Measurements from ENCODE around the gene RFX7.
"Not testable (repeated sequence)": the region's sequence is repeated elsewhere in the genome, so short reads cannot be mapped to it uniquely, and the experiment has no call there.

Gene RFX7

DNA sequence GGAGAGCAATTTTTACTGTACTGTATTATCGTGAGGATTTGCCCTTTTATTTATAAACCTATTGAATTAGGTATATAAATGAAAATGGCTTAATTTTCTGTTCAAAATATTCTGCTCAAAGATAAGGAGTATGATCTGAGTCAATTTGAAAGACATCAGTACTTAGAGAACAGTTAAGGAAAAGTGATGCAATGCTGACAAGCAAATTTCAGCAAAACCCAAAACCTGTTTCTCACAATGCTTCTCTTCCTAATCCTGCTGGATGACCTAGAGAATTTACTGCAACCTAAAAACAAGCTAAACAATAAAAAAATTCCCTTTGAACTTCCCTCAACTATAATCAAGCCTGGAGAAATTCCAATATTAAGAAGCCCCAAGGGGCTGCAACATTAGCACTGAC lies 82.7 kb downstream of the RFX7 start:
- Histone ChIP-seq H4K20me1 (ENCODE audit: insufficient read depth, low read length) (no peaks in the 10 kb centered on the region), H3K9ac (ENCODE audit: low read length) (no peak overlapping the region), H3K36me3 (ENCODE audit: insufficient read depth, low read length) (peaks cover 16% of the 10 kb centered on the region; the same call in 1 of the 2 replicates), H3K4me2 (ENCODE audit: low read length) (no peak overlapping the region), H3K9me3 (ENCODE audit: low read length) (no peaks in the 10 kb centered on the region), H3K9me2 (ENCODE audit: low read depth, low read length) (no peaks in the 10 kb centered on the region), H2AFZ (ENCODE audit: low read length) (no peak overlapping the region), H3K4me1 (ENCODE audit: insufficient read depth, low read length, severe bottlenecking) (no peaks in the 10 kb centered on the region), H3K27ac (ENCODE audit: low read depth, low read length, poor library complexity, severe bottlenecking) (no peak overlapping the region), H3K27me3 (ENCODE audit: insufficient read depth, low read length) (no peaks in the 10 kb centered on the region), H3K79me2 (ENCODE audit: insufficient read depth, low read length) (peaks cover 4% of the 10 kb centered on the region; the same call in 1 of the 2 replicates), H3K4me3 (ENCODE audit: low read depth, low read length, poor library complexity, severe bottlenecking) (no peak overlapping the region), H3F3A (ENCODE audit: insufficient read depth, low read length) (no peaks in the 10 kb centered on the region)
- TF ChIP-seq CTCF (IDR thresholded peaks at IDR 0.05; ENCODE audit: low read length) (no peak), EZH2 (IDR thresholded peaks at IDR 0.05; ENCODE audit: borderline replicate concordance, low read length) (no peak)

GRCh38 chr15:56156877-56157276 lies 86.8 kb downstream of the RFX7 start:
- Histone ChIP-seq H2AFZ (ENCODE audit: low read length) (no peak overlapping the region), H3K9ac (ENCODE audit: low read length) (no peak overlapping the region), H3F3A (ENCODE audit: insufficient read depth, low read length) (no peaks in the 10 kb centered on the region), H4K20me1 (ENCODE audit: insufficient read depth, low read length) (no peaks in the 10 kb centered on the region), H3K4me3 (ENCODE audit: low read depth, low read length, poor library complexity, severe bottlenecking) (no peak overlapping the region), H3K9me2 (ENCODE audit: low read depth, low read length) (no peaks in the 10 kb centered on the region), H3K27me3 (ENCODE audit: insufficient read depth, low read length) (no peaks in the 10 kb centered on the region), H3K4me1 (ENCODE audit: insufficient read depth, low read length, severe bottlenecking) (no peaks in the 10 kb centered on the region), H3K27ac (ENCODE audit: low read depth, low read length, poor library complexity, severe bottlenecking) (no peak overlapping the region), H3K36me3 (ENCODE audit: insufficient read depth, low read length) (peaks cover 16% of the 10 kb centered on the region), H3K79me2 (ENCODE audit: insufficient read depth, low read length) (peaks cover 13% of the 10 kb centered on the region), H3K9me3 (ENCODE audit: low read length) (no peaks in the 10 kb centered on the region), H3K4me2 (ENCODE audit: low read length) (no peak overlapping the region)
- no peak for TF ChIP-seq CTCF (IDR thresholded peaks at IDR 0.05; ENCODE audit: low read length)
- no peak for TF ChIP-seq EZH2 (IDR thresholded peaks at IDR 0.05; ENCODE audit: borderline replicate concordance, low read length)

DNA sequence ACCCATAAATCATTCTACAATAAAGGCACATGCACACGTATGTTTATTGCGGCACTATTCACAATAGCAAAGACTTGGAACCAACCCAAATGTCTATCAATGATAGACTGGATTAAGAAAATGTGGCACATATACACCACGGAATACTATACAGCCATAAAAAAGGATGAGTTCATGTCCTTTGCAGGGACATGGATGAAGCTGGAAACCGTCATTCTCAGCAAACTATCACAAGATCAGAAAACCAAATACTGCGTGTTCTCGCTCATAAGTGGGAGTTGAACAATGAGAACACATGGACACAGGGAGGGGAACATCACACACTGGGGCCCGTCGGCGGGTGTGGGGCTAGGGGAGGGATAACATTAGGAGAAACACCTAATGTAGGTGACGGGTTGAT lies 88.4 kb downstream of the RFX7 start:
- H2AFZ ChIP-seq (ENCODE audit: low read length); H4K20me1 ChIP-seq (ENCODE audit: insufficient read depth, low read length); H3K27ac ChIP-seq (ENCODE audit: low read depth, low read length, poor library complexity, severe bottlenecking); H3K4me1 ChIP-seq (ENCODE audit: insufficient read depth, low read length, severe bottlenecking); H3K9ac ChIP-seq (ENCODE audit: low read length); H3K9me2 ChIP-seq (ENCODE audit: low read depth, low read length); H3K9me3 ChIP-seq (ENCODE audit: low read length); H3K4me2 ChIP-seq (ENCODE audit: low read length); H3K27me3 ChIP-seq (ENCODE audit: insufficient read depth, low read length); H3K4me3 ChIP-seq (ENCODE audit: low read depth, low read length, poor library complexity, severe bottlenecking); H3F3A ChIP-seq (ENCODE audit: insufficient read depth, low read length): not testable (repeated sequence)
- Histone ChIP-seq H3K79me2 (ENCODE audit: insufficient read depth, low read length) (peaks cover 13% of the 10 kb centered on the region), H3K36me3 (ENCODE audit: insufficient read depth, low read length) (peaks cover 16% of the 10 kb centered on the region)

GRCh38 chr15:56154768-56155167 lies 88.9 kb downstream of the RFX7 start:
- H3K9ac ChIP-seq (ENCODE audit: low read length); H3K9me3 ChIP-seq (ENCODE audit: low read length); H3F3A ChIP-seq (ENCODE audit: insufficient read depth, low read length); H4K20me1 ChIP-seq (ENCODE audit: insufficient read depth, low read length); H3K4me3 ChIP-seq (ENCODE audit: low read depth, low read length, poor library complexity, severe bottlenecking); H3K4me1 ChIP-seq (ENCODE audit: insufficient read depth, low read length, severe bottlenecking); H3K4me2 ChIP-seq (ENCODE audit: low read length); H2AFZ ChIP-seq (ENCODE audit: low read length); H3K27me3 ChIP-seq (ENCODE audit: insufficient read depth, low read length); H3K9me2 ChIP-seq (ENCODE audit: low read depth, low read length); H3K27ac ChIP-seq (ENCODE audit: low read depth, low read length, poor library complexity, severe bottlenecking): not testable (repeated sequence)
- Histone ChIP-seq H3K79me2 (ENCODE audit: insufficient read depth, low read length) (peaks cover 13% of the 10 kb centered on the region), H3K36me3 (ENCODE audit: insufficient read depth, low read length) (peaks cover 14% of the 10 kb centered on the region)
